ENCODE data around the gene TRIM60.
"Not testable (repeated sequence)": the region's sequence is repeated elsewhere in the genome, so short reads cannot be mapped to it uniquely, and the experiment has no call there.

The TRIM60 gene

DNA sequence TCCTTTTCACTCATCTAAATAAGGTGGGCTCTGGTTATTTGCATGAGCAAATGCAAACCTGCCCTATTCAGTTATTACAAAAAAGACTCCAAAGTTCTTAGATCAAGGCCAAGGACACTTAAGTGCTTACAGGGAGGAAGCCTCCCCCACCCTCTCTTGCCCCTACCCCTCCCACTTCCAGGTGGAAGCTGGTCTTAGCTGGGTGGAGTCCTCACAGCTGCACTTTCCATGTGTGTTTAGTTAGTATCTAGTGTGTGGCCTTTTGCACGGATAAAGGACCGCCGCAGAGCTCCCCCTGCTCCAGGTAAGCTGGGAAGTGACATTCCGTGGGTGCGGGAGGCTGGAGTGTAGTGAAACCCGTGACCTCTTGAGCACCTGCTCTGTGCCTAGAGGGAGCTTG is 21.8 kb downstream of the TRIM60 start, which contains the start of gene TRIM75:
Gene TRIM75, plus strand, starts transcription at position 222 of the 400 bp plus-strand sequence. CDS start 5,282 bp downstream, outside the sequence.
- DNase-seq (ENCODE audit: low read depth): no peak

- no peak for DNase-seq (ENCODE audit: low read depth)
These were observed 23.8 kb downstream of the TRIM60 start for GRCh38 chr4:165055601-165056000.

GRCh38 chr4:165058666-165059065 is 26.9 kb downstream of the TRIM60 start:
- no peak for DNase-seq (ENCODE audit: low read depth)

- DNase-seq (ENCODE audit: low read depth): no peak
These were observed 27.6 kb downstream of the TRIM60 start for GRCh38 chr4:165059386-165059785.

- no peak for DNase-seq (ENCODE audit: low read depth)
These were observed 29.1 kb downstream of the TRIM60 start for GRCh38 chr4:165060938-165061337.

GRCh38 chr4:165070560-165070959 is 38.8 kb downstream of the TRIM60 start:
- no peak for DNase-seq (ENCODE audit: low read depth)

DNA sequence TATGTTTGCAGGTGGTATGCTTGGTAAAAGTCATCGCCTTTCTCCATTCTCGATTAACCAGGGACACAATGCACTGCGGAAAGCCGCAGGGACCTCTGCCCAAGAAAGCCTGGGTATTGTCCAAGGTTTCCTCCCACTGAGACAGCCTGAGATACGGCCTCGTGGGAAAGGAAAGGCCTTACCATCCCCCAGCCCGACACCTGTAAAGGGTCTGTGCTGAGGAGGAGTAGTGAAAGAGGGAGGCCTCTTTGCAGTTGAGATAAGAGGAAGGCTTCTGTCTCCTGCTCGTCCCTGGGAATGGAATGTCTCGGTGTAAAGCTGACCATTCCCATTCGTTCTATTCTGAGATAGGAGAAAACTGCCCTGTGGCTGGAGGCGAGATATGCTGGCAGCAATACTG is 41.5 kb downstream of the TRIM60 start:
- DNase-seq (ENCODE audit: low read depth): not testable (repeated sequence)

GRCh38 chr4:165077034-165077578 is 45.3 kb downstream of the TRIM60 start:
- no peak for DNase-seq (ENCODE audit: low read depth)

DNA sequence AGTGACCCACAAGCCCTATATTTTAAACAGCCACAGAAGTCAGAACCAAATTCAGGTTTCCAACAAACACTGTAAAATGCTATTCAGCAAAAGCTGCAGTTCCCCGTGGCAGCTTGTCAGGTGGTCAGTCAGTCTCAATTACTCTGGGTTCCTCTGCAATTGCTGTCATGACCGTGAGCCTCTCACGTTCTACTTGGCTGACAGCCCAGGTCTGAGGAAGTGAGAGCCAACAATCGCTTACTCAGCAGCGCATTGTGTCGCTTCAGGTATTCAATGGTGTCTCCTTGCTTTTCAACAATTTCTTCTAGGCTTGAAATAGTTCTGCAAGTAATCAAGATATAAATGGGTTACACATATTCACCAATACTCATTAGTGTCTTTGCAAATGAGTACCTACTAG is 47.7 kb downstream of the TRIM60 start:
- DNase-seq (ENCODE audit: low read depth): no peak

DNA sequence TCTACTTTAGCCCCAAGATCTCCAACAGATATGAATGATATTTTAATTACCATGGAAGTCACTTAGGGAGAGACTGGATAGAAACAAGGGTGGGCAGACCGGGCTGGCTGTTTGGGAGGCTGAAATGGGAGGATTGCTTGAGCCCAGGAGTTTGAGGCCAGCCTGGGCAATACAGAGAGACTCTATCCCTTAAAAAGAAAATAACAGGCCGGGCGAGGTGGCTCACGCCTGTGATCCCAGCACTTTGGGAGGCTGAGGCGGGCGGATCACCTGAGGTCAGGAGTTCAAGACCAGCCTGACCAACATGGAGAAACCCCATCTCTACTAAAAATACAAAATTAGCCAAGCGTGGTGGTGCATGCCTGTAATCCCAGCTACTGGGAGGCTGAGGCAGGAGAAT is 53.0 kb downstream of the TRIM60 start:
- DNase-seq (ENCODE audit: low read depth): not testable (repeated sequence)

GRCh38 chr4:165085946-165086345 is 54.1 kb downstream of the TRIM60 start:
- no peak for DNase-seq (ENCODE audit: low read depth)

GRCh38 chr4:165088366-165088765 is 56.6 kb downstream of the TRIM60 start:
- DNase-seq (ENCODE audit: low read depth): no peak

Data from activated T-cell treated with anti-CD3 and anti-CD28 coated beads for 24 hours (primary cell).